ENCODE data around the gene ZNG1B.
"Not testable (repeated sequence)": the region's sequence is repeated elsewhere in the genome, so short reads cannot be mapped to it uniquely, and the experiment has no call there.

ZNG1B gene

GRCh38 chr2:113437508-113438465 lies at the start of gene ZNG1B:
Gene ZNG1B, plus strand, starts transcription at chr2:113437691. Its CDS starts 178 bp downstream, at chr2:113437869.
- Mint-ChIP-seq H3K27ac (peak within 1 kb of the TSS; percentile 90), H3K4me3 (peak within 1 kb of the TSS; percentile 84), H3K36me3 (peaks cover 23% of the 10 kb centered on the region)
- not testable (repeated sequence) for ATAC-seq, H3K9me3 Mint-ChIP-seq, H3K4me1 Mint-ChIP-seq
- DNase-seq (ENCODE audit: low spot score in 2 of 2) = peak; percentile 37 to 76

DNA sequence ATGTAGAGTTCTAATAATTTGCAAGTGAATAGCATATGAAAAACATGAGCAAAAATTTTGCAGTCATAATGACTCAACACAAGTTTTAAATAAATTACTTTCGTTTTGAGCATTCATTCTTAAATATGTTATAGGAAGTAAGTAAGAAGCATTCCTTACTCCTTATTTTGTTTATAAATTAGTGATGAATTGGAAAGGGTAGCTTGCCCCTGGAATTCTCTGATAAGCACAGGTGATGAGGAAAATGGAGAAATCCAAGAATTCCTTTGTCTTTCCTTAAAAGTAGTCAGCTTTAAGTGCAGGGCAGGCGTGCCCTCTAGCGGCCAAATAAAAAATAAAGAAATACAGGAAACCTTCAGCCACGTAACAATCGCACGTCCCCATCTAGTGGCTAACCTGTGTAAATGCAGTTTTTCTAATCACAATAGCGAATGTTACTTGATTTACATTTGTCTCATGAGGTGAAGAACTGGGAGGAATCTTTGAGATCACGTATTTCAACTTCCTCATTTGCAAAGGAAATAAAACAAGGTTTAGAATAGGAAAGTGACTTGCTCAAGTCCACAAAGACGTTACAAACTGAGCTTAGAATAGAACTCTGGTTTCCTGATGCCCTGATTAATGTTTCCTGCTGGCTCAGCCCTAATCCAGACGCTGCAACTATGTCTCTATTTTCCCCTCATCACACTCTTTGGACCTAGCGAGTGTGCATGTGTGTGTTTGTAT lies 47.2 kb upstream of the ZNG1B start:
- Mint-ChIP-seq H3K4me1 (peaks cover 13% of the 10 kb centered on the region), H3K27ac (peak overlapping the region; percentile 57), H3K4me3 (peak overlapping the region; percentile 49), H3K36me3 (no peaks in the 10 kb centered on the region), H3K9me3 (no peaks in the 10 kb centered on the region)
- DNase-seq (ENCODE audit: low spot score in 2 of 2) (peak; percentile 55 to 76), ATAC-seq (peak; percentile 90)

- no peak for DNase-seq (ENCODE audit: low spot score in 2 of 2)
- H3K4me1 Mint-ChIP-seq = peaks cover 13% of the 10 kb centered on the region
- H3K36me3 Mint-ChIP-seq = no peaks in the 10 kb centered on the region
- no peak overlapping the region for H3K4me3 Mint-ChIP-seq
- ATAC-seq = no peak
- no peaks in the 10 kb centered on the region for H3K9me3 Mint-ChIP-seq
- H3K27ac Mint-ChIP-seq = no peak overlapping the region
These were observed 46.4 kb upstream of the ZNG1B start for GRCh38 chr2:113391073-113391472.

GRCh38 chr2:113406114-113406513 lies 31.4 kb upstream of the ZNG1B start:
- ATAC-seq (no peak), DNase-seq (ENCODE audit: low spot score in 2 of 2) (no peak)
- Mint-ChIP-seq H3K4me1 (no peaks in the 10 kb centered on the region), H3K4me3 (no peak overlapping the region), H3K27ac (no peak overlapping the region), H3K9me3 (no peaks in the 10 kb centered on the region), H3K36me3 (no peaks in the 10 kb centered on the region)

- ATAC-seq (no peak), DNase-seq (ENCODE audit: low spot score in 2 of 2) (no peak)
- Mint-ChIP-seq H3K4me3 (no peak overlapping the region), H3K36me3 (no peaks in the 10 kb centered on the region), H3K27ac (no peak overlapping the region), H3K4me1 (no peaks in the 10 kb centered on the region), H3K9me3 (no peaks in the 10 kb centered on the region)
These were observed 29.9 kb upstream of the ZNG1B start for GRCh38 chr2:113407446-113408099.

GRCh38 chr2:113411725-113412352 lies 25.7 kb upstream of the ZNG1B start:
- not testable (repeated sequence) for H3K36me3 Mint-ChIP-seq; H3K27ac Mint-ChIP-seq; DNase-seq (ENCODE audit: low spot score in 2 of 2); H3K4me3 Mint-ChIP-seq; H3K4me1 Mint-ChIP-seq; H3K9me3 Mint-ChIP-seq
- ATAC-seq = peak; percentile 21

DNA sequence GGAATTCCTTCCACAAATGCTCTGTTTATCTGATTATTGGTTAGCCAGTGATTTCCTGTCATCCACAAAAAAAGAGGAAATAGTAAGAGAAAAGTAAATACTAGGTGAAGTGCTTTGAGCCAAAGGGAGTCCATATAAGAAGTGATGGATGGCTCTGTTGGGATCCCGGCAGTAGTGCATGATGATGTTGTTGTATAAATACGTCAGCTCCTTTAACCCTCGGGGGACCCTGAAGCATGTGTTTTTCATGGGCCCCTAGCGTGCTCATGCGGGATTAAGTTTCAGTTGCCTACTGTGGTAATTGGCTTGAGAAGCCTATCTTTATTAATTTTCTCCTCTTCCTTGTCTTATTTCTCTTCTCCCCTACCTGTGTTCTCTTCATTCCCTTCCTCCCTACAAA lies 24.7 kb upstream of the ZNG1B start:
- DNase-seq (ENCODE audit: low spot score in 2 of 2); H3K9me3 Mint-ChIP-seq; H3K27ac Mint-ChIP-seq; H3K36me3 Mint-ChIP-seq; H3K4me3 Mint-ChIP-seq; H3K4me1 Mint-ChIP-seq; ATAC-seq: not testable (repeated sequence)

DNA sequence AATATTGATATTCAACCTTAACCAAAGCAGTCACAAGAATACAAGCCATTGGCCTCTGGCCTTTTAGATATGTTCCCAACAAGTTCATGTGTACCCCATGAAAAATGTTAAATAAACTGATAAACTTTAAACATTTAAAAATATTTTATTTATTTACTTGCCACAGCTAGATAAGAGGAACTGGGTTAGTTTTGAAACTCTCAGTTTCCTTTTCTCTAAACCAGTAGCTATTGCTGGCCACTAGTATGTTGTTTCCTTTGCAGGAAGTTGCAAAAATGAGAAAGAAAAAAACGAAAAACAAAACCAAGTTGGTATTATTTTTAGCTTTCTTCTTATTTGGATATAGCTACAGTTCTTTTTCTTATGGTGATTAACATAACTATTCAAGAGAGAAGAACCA lies 5.7 kb upstream of the ZNG1B start:
- H3K4me1 Mint-ChIP-seq; H3K36me3 Mint-ChIP-seq; H3K27ac Mint-ChIP-seq; DNase-seq (ENCODE audit: low spot score in 2 of 2); H3K9me3 Mint-ChIP-seq; ATAC-seq; H3K4me3 Mint-ChIP-seq: not testable (repeated sequence)

DNA sequence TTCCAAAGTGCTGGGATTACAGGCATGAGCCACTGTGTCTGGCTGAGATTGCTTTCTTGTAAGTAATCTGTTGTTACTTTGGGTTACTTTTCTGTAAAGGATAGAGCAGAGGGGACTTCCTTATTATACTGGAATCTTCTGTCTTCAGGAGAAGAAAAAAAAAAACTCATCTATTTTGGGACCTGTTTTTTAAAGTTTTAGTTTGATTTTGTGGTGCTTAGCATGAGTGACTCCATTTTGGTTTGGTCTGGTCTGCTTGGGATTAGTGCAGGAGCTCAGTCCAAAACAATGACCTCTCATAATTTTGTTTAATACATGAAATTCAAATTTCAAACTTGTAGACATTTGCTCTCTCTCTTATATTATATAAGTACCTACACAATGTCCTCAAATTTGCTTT lies 4.0 kb upstream of the ZNG1B start:
- not testable (repeated sequence) for DNase-seq (ENCODE audit: low spot score in 2 of 2)
- peaks cover 10% of the 10 kb centered on the region for H3K36me3 Mint-ChIP-seq

GRCh38 chr2:113465770-113466169 lies 28.3 kb downstream of the ZNG1B start:
- not testable (repeated sequence) for ATAC-seq; H3K27ac Mint-ChIP-seq; H3K4me3 Mint-ChIP-seq; DNase-seq (ENCODE audit: low spot score in 2 of 2); H3K9me3 Mint-ChIP-seq; H3K4me1 Mint-ChIP-seq
- H3K36me3 Mint-ChIP-seq = peaks cover 12% of the 10 kb centered on the region

More for the DNA sequence above, 4.0 kb upstream of the ZNG1B start:
- not testable (repeated sequence) for H3K4me1 Mint-ChIP-seq, ATAC-seq, H3K9me3 Mint-ChIP-seq, H3K27ac Mint-ChIP-seq, H3K4me3 Mint-ChIP-seq

- H3K27ac Mint-ChIP-seq; H3K9me3 Mint-ChIP-seq; DNase-seq (ENCODE audit: low spot score in 2 of 2); H3K36me3 Mint-ChIP-seq; H3K4me3 Mint-ChIP-seq; H3K4me1 Mint-ChIP-seq; ATAC-seq: not testable (repeated sequence)
These were observed 39.3 kb downstream of the ZNG1B start for GRCh38 chr2:113476688-113477368.

GRCh38 chr2:113496527-113496926 lies 59.0 kb downstream of the ZNG1B start:
- H3K4me1 Mint-ChIP-seq; H3K9me3 Mint-ChIP-seq; H3K27ac Mint-ChIP-seq; H3K36me3 Mint-ChIP-seq; ATAC-seq; H3K4me3 Mint-ChIP-seq; DNase-seq (ENCODE audit: low spot score in 2 of 2): not testable (repeated sequence)

DNA sequence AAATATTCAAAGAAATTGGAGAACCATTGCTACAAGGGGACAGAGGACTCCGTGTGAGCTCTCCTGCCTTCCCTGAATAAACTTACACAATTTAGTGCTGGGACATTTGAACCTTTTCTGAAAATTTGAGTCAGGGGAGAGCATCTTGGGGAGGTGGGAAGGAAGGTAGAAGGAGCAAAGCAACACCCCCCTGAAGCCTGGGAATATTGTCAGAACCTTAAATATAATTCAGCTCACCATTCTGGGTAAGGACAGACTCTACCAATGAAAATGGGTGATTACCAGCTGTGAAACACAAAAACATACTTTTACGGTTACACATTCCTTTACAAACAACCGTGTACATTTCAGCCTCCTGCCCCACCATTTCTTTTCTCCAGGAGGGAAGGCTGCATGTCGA lies 60.9 kb downstream of the ZNG1B start, which contains the start of gene FOXD4L1:
FOXD4L1 (plus strand) TSS at position 301 of the 400 bp plus-strand sequence. CDS start 592 bp downstream, outside the sequence.
- not testable (repeated sequence) for DNase-seq (ENCODE audit: low spot score in 2 of 2); H3K36me3 Mint-ChIP-seq; H3K27ac Mint-ChIP-seq; H3K4me1 Mint-ChIP-seq; ATAC-seq; H3K9me3 Mint-ChIP-seq
- H3K4me3 Mint-ChIP-seq = peak within 1 kb of the TSS; percentile 47

All from stimulated activated effector memory CD8-positive, alpha-beta T cell treated with anti-CD3 and anti-CD28 coated beads, Interleukin-12 subunit alpha, Interleukin-12 subunit beta, amount 100 ng/mL, for 72 hours (primary cell).